ENCODE results near the gene FARP1. TPM values are rescaled to one million over a fixed set of nuclear protein-coding genes. Genes with fewer than 3 reads are reported as not detected.
A peak's percentile ranks its signal among the peaks of the same experiment; 100 is the strongest.

FARP1 gene
- total and polyA plus RNA-seq, 8 donors, result 11.6 to 319 (median 70.3) TPM

- TF ChIP-seq, protein P1, sequence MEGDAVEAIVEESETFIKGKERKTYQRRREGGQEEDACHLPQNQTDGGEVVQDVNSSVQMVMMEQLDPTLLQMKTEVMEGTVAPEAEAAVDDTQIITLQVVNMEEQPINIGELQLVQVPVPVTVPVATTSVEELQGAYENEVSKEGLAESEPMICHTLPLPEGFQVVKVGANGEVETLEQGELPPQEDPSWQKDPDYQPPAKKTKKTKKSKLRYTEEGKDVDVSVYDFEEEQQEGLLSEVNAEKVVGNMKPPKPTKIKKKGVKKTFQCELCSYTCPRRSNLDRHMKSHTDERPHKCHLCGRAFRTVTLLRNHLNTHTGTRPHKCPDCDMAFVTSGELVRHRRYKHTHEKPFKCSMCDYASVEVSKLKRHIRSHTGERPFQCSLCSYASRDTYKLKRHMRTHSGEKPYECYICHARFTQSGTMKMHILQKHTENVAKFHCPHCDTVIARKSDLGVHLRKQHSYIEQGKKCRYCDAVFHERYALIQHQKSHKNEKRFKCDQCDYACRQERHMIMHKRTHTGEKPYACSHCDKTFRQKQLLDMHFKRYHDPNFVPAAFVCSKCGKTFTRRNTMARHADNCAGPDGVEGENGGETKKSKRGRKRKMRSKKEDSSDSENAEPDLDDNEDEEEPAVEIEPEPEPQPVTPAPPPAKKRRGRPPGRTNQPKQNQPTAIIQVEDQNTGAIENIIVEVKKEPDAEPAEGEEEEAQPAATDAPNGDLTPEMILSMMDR (IDR thresholded peaks at IDR 0.05), result no peak
- TF ChIP-seq POLR2A (IDR thresholded peaks at IDR 0.05) (no peak), POLR2AphosphoS5 (IDR thresholded peaks at IDR 0.05) (peak in 2 of 3 donors; percentile 58 to 89), EP300 (IDR thresholded peaks at IDR 0.05) (peak; percentile 59)
- intact Hi-C loops (cut with DNase I; ENCODE audit: low total_unique reads), result no loop called here
- DNase-seq, result peak; percentile 85 to 95
- Histone ChIP-seq H3K27ac (peak overlapping the region; percentile 85 to 94 (median 90)), H3K36me3 (peaks cover 0 to 10% (median 0%) of the 10 kb centered on the region in 4 donors), H3K4me1 (peaks cover 68 to 91% (median 80%) of the 10 kb centered on the region in 4 donors), H3K4me3 (peak overlapping the region in 1 of 4 donors; percentile 20), H3K9me3 (no peaks in the 10 kb centered on the region), H3K27me3 (no peaks in the 10 kb centered on the region)
- 11 to 32% (median 18%) methylated on average over 19 to 21 of the region's 21 CpGs for WGBS, 5 donors
Measured at GRCh38 chr13:98484289-98485219, 341.7 kb downstream of the FARP1 start.

GRCh38 chr13:98485561-98485960, 342.7 kb downstream of the FARP1 start:
- H3K27ac ChIP-seq, result peak overlapping the region; percentile 85 to 94 (median 90)

GRCh38 chr13:98486412-98486811, 343.5 kb downstream of the FARP1 start:
- WGBS, 5 donors, result 87 to 93% (median 89%) methylated on average over 8 of the region's 8 CpGs
- no peak for TF ChIP-seq EP300 (IDR thresholded peaks at IDR 0.05)
- Histone ChIP-seq H3K27me3 (no peaks in the 10 kb centered on the region), H3K27ac (peak overlapping the region in 1 of 5 donors; percentile 89), H3K9me3 (no peaks in the 10 kb centered on the region), H3K36me3 (peaks cover 0 to 3% (median 1%) of the 10 kb centered on the region in 4 donors), H3K4me3 (no peak overlapping the region), H3K4me1 (peaks cover 77 to 99% (median 87%) of the 10 kb centered on the region in 4 donors)
- intact Hi-C loops (cut with DNase I; ENCODE audit: low total_unique reads), result no loop called here
- DNase-seq, result no peak

More at GRCh38 chr13:98485561-98485960, 342.7 kb downstream of the FARP1 start:
- 87 to 91% (median 89%) methylated on average over 11 of the region's 11 CpGs for WGBS, 5 donors
- TF ChIP-seq POLR2AphosphoS5 (IDR thresholded peaks at IDR 0.05), result no peak
- TF ChIP-seq EP300 (IDR thresholded peaks at IDR 0.05), result no peak
- TF ChIP-seq, protein P1 (IDR thresholded peaks at IDR 0.05), result no peak
- TF ChIP-seq POLR2A (IDR thresholded peaks at IDR 0.05), result no peak
- Histone ChIP-seq H3K4me1 (peaks cover 78 to 99% (median 87%) of the 10 kb centered on the region in 4 donors), H3K4me3 (no peak overlapping the region), H3K36me3 (peaks cover 0 to 10% (median 1%) of the 10 kb centered on the region in 4 donors), H3K27me3 (no peaks in the 10 kb centered on the region), H3K9me3 (no peaks in the 10 kb centered on the region)
- DNase-seq, result no peak
- intact Hi-C loops (cut with DNase I; ENCODE audit: low total_unique reads), result no loop called here

- DNase-seq, result no peak
- WGBS, 5 donors, result 88 to 97% (median 94%) methylated on average over 5 of the region's 5 CpGs
- H3K4me3 ChIP-seq, result no peak overlapping the region
- no peaks in the 10 kb centered on the region for H3K9me3 ChIP-seq
- intact Hi-C loops (cut with DNase I; ENCODE audit: low total_unique reads), result no loop called here
- no peak for TF ChIP-seq POLR2AphosphoS5 (IDR thresholded peaks at IDR 0.05)
- TF ChIP-seq, protein P1 (IDR thresholded peaks at IDR 0.05), result no peak
- TF ChIP-seq EP300 (IDR thresholded peaks at IDR 0.05), result no peak
- no peak for TF ChIP-seq POLR2A (IDR thresholded peaks at IDR 0.05)
- peaks cover 71 to 99% (median 82%) of the 10 kb centered on the region in 4 donors for H3K4me1 ChIP-seq
- peaks cover 0 to 3% (median 0%) of the 10 kb centered on the region in 4 donors for H3K36me3 ChIP-seq
- no peak overlapping the region for H3K27ac ChIP-seq
- H3K27me3 ChIP-seq, result no peaks in the 10 kb centered on the region
Measured at GRCh38 chr13:98487016-98487415, 344.1 kb downstream of the FARP1 start.
